Breast epithelium (tissue), 4 donors: ENCODE results near the gene KIF17. TPM values are rescaled to one million over a fixed set of nuclear protein-coding genes. Genes with fewer than 3 reads are reported as not detected.

Experiments
- DNase-seq, 2 donors: peaks; one replicate each; pipeline ENCODE4 v3.0.0-alpha.2; 2019; ENCODE audit warnings: low spot score in 2 of 2
- H3K27ac ChIP-seq, 2 donors: fragments of 200-600 bp; sonication (generic) in 1 of 2; one replicate each; pipeline ENCODE4 v1.5.1; 2016 to 2019; ENCODE audit warnings: mild to moderate bottlenecking in 1 of 2
- H3K27me3 ChIP-seq, 2 donors: fragments of 200-600 bp; sonication (generic) in 1 of 2; one replicate each; pipeline versions ENCODE4 v1.5.1 to v1.6.0; 2017 to 2019; ENCODE audit warnings: control low read depth in 1 of 2, mild to moderate bottlenecking in 1 of 2
- H3K36me3 ChIP-seq: fragments of 200-600 bp; one replicate; pipeline ENCODE4 v1.5.1; 2019
- H3K4me1 ChIP-seq, 2 donors: fragments of 200-600 bp; sonication (generic); one replicate each; pipeline ENCODE4 v1.5.1; 2016 to 2019; ENCODE audit warnings: control low read depth in 1 of 2
- H3K4me3 ChIP-seq, 3 donors: fragments of 200-600 bp; sonication (generic); 1 replicate in 2 of 3; 2 replicates in 1 of 3; pipeline ENCODE4 v1.5.1; 2016 to 2019; ENCODE audit warnings: mild to moderate bottlenecking in 3 of 3, moderate library complexity in 2 of 3
- H3K9me3 ChIP-seq, 2 donors: fragments of 200-600 bp; sonication (generic) in 1 of 2; one replicate each; pipeline ENCODE4 v1.5.1; 2016 to 2019; ENCODE audit warnings: control low read depth in 1 of 2
- POLR2A ChIP-seq: fragments of 450-650 bp; IDR thresholded peaks from one replicate; pipeline ENCODE4 v1.6.1; 2016; ENCODE audit warnings: antibody characterized with exemption, mild to moderate bottlenecking, moderate library complexity
- POLR2AphosphoS5 ChIP-seq, 3 donors: sonication (generic); formaldehyde crosslinking; IDR thresholded peaks; one replicate each; pipeline ENCODE4 v1.6.1; 2017; ENCODE audit warnings: antibody characterized with exemption in 3 of 3
- intact Hi-C: fragments of 100-400 bp; cut with DNase I; formaldehyde crosslinking; loops from one replicate; pipeline ENCODE4 v1.15.1; 2023; ENCODE audit warnings: low total_unique reads
- total RNA-seq, 3 donors: library from RNA; depleted of rRNA; stranded (reverse); fragments of >200 nt; gene quantifications; one replicate each; pipeline ENCODE4 v1.1.0, GENCODE V29; 2016
- TF ChIP-seq, protein P1 (sequence below), 3 donors: fragments of 450-650 bp; IDR thresholded peaks; one replicate each; pipeline ENCODE4 v1.5.1; 2016 to 2017; ENCODE audit warnings: antibody characterized with exemption in 3 of 3, mild to moderate bottlenecking in 3 of 3, moderate library complexity in 3 of 3

Gene KIF17
- total RNA-seq, 3 donors from 2014 or later = 1.8 to 3.5 (median 2.0) TPM

DNA sequence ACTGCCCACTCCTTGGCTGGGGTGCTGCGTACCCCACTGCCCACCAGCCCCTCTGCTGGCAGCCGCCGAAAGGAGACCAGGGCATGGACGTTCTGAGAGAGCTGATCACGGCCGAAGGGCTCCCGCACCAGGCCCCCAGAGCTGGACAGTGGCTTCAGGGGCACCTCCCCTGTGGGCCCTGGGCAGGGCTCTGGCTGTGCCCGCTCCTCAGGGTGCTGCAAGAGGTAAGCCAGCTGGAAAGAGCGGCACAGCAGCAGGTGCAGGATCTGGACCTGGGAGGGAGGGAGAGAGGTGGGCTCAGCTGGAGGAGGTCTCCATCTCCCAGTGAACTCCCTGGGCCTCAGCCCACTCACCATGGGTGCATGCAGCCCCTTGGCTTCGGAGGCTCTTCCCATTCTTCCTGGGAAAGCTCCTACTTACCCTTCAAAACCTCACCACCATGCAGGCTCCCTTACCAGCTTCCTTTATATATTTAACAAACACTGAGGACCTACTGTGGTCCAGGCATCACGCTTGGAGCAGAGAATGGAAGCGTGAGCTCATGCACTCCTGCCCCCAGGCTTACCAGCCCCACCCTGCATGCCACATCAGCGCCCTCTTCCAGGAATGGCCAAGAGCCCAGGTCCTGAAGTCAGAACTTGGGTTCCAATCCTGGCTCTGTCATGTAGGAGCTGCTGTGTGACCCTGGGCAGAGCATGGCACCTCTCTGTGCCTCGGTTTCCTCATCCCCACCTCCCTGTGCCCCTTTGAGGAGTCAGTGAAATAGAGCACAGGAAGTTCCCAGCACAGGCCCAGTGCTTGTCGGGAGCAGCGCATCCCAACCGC, 6.8 kb upstream of the KIF17 start:
- H3K9me3 ChIP-seq = no peaks in the 10 kb centered on the region
- no peaks in the 10 kb centered on the region for H3K27me3 ChIP-seq
- DNase-seq = peak in 1 of 2 donors; percentile 36
- H3K27ac ChIP-seq = no peak overlapping the region
- TF ChIP-seq, protein P1, sequence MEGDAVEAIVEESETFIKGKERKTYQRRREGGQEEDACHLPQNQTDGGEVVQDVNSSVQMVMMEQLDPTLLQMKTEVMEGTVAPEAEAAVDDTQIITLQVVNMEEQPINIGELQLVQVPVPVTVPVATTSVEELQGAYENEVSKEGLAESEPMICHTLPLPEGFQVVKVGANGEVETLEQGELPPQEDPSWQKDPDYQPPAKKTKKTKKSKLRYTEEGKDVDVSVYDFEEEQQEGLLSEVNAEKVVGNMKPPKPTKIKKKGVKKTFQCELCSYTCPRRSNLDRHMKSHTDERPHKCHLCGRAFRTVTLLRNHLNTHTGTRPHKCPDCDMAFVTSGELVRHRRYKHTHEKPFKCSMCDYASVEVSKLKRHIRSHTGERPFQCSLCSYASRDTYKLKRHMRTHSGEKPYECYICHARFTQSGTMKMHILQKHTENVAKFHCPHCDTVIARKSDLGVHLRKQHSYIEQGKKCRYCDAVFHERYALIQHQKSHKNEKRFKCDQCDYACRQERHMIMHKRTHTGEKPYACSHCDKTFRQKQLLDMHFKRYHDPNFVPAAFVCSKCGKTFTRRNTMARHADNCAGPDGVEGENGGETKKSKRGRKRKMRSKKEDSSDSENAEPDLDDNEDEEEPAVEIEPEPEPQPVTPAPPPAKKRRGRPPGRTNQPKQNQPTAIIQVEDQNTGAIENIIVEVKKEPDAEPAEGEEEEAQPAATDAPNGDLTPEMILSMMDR (IDR thresholded peaks at IDR 0.05) = no peak
- no peaks in the 10 kb centered on the region for H3K4me1 ChIP-seq
- intact Hi-C loops = no loop called here
- no peaks in the 10 kb centered on the region for H3K36me3 ChIP-seq
- no peak overlapping the region for H3K4me3 ChIP-seq

DNA sequence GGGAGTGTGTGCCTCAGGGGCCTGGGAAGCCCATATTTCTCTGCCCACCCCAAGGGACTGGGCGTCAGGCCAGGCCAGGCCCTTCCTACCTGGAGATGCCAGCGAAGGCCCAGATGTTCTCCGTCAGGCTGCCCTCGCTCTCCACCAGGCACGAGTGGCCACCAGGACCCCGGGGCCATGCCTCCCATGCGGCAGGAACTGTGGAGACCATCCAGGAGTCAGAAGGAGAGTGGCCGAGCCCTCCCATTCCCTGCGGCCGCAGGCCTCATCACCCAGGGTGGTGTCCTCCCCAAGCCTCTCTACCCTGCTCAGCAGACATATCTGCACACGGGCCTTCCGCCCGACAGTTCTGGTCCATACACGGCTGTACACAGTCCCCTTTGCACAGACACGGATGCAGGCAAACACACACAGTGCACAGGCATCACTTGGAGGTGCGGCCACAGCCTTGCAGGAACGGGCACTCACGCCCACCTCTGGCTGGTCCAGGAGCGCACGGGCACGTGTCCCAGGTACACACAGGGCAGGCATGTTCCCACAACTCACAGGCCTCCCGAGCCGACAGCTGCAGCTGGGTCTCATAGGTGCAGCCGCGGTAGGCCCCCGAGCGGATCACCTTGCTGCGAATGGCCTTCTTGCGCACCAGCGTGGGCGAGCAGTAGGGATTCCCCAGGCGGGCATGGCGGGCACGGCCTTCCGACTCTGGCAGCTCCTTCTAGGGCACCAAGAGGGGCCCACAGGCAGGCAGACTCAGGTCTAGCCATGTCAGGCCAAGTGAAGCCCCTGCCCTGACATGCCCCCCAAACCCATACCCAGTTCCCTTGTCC, 5.9 kb upstream of the KIF17 start:
- intact Hi-C loops = no loop called here
- Histone ChIP-seq H3K36me3 (no peaks in the 10 kb centered on the region), H3K27ac (no peak overlapping the region), H3K4me1 (no peaks in the 10 kb centered on the region), H3K27me3 (no peaks in the 10 kb centered on the region), H3K9me3 (no peaks in the 10 kb centered on the region), H3K4me3 (no peak overlapping the region)
- peak in 1 of 2 donors; percentile 50 for DNase-seq
- TF ChIP-seq, protein P1 (IDR thresholded peaks at IDR 0.05) = no peak
- TF ChIP-seq POLR2AphosphoS5 (IDR thresholded peaks at IDR 0.05) (no peak), POLR2A (no peak)

DNA sequence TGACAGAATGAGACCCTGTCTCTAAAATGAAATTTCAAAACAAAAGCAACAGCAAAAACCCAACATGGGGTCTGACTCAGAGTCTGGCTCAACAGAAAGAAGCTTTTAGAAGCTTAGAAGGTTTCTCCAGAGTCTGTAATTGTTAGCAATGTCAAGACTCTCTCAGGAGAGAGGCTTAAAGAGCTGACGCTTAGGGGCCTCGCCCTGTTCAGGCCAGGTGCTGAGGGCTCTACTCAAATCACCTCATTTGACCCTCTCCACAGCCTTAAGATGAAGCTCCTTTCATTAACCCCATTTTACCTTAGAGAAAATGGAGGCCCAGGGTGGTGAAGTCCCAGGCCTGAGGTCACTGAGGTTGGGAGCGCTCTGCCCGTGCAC, 5.3 kb upstream of the KIF17 start:
- no peaks in the 10 kb centered on the region for H3K9me3 ChIP-seq
- intact Hi-C loops = no loop called here
- H3K4me3 ChIP-seq = no peak overlapping the region
- TF ChIP-seq POLR2AphosphoS5 (IDR thresholded peaks at IDR 0.05) = no peak
- no peak for TF ChIP-seq POLR2A
- TF ChIP-seq, protein P1 (IDR thresholded peaks at IDR 0.05) = no peak
- no peaks in the 10 kb centered on the region for H3K36me3 ChIP-seq
- H3K27me3 ChIP-seq = no peaks in the 10 kb centered on the region
- DNase-seq = no peak
- H3K4me1 ChIP-seq = no peaks in the 10 kb centered on the region
- H3K27ac ChIP-seq = no peak overlapping the region

DNA sequence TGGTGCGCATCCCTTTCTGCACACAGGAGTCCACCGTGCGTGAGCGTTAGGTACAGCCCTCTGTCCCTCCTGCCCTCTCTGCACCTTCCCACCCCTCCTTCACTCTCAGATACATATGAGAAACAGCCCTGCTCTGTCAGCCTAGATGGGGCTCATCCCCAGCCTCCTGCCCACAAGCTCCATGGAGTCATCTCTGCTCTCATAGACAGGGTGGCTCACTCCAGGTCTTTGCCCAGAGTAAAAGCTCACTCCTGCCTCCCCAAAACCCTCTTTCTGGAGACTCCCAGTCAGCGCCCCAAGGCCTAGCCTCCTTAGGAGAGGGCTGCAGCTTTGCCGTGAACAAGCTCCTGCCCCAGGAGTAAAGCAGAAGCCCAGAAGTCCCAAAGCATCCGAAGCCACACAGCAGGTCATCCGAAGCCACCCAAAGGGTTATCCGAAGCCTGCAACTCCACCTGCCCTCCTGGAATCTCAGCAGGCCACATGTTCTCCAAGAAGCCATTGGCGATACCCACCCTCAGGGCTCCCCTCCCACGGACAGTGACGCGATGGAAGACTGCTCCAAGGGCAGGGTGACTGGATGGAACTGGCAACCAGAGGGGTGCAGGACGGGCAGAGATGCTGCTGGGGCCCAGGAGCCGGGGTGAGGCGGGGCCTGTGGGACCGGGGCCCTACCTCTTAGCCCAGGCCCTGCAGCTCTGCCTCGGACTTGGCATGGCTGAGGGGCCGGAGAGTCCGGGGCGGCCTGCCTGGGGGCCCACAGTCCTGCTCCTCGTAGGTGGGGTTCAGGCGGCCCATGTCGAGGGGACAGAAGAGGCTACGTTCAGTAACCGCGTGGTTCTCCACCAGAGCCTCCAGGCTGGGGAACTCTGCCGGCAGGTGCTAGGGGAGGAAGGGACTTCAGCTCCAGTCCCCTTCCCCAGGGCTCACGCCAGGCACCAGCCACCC, 3.6 kb upstream of the KIF17 start:
- intact Hi-C loops = no loop called here
- Histone ChIP-seq H3K9me3 (no peaks in the 10 kb centered on the region), H3K4me1 (no peaks in the 10 kb centered on the region), H3K27me3 (peaks cover 0 to 11% of the 10 kb centered on the region in 2 donors), H3K27ac (no peak overlapping the region), H3K36me3 (no peaks in the 10 kb centered on the region), H3K4me3 (no peak overlapping the region)
- peak in 1 of 2 donors; percentile 48 for DNase-seq
- TF ChIP-seq, protein P1 (IDR thresholded peaks at IDR 0.05) = no peak
- TF ChIP-seq POLR2AphosphoS5 (IDR thresholded peaks at IDR 0.05) (no peak), POLR2A (no peak)
